OCI-LY7 (cell line): ENCODE results near the gene IRF8. TPM values are rescaled to one million over a fixed set of nuclear protein-coding genes. Genes with fewer than 3 reads are reported as not detected.

Experiments
- BruUV-seq: library from RNA; stranded (reverse); fragments of 400-500 nt; replicated peaks from 2 replicates; lab custom pipeline; 2021; lab: Mats Ljungman, UMichigan
- CTCF ChIA-PET: fragments of 300-600 bp; sonication (Branson Sonifier 250); formaldehyde crosslinking; loops from one replicate; lab custom pipeline; 2022; ENCODE audit warnings: antibody characterized with exemption; ENCODE audit not compliant: unreplicated experiment; lab: Charles Lee
- POLR2A ChIA-PET: fragments of 300-600 bp; sonication (Branson Sonifier 250); formaldehyde crosslinking; loops from one replicate; lab custom pipeline; 2022; ENCODE audit warnings: antibody characterized with exemption; lab: Charles Lee
- DNase-seq: peaks from one replicate; pipeline ENCODE4 v3.0.0-alpha.2; 2015; ENCODE audit warnings: low spot score
- H2AFZ ChIP-seq: fragments of 200-600 bp; sonication (generic), shearing (Covaris generic); 2 replicates; pipeline ENCODE4 v1.6.1; 2014; ENCODE audit warnings: mild to moderate bottlenecking, antibody characterized with exemption, low read length, moderate library complexity
- H3K27ac ChIP-seq: fragments of 200-600 bp; sonication (generic); 2 replicates; pipeline ENCODE4 v1.5.1; 2014; ENCODE audit warnings: mixed run types, low read depth, mild to moderate bottlenecking, moderate library complexity, low read length, inconsistent platforms; ENCODE audit not compliant: poor library complexity, severe bottlenecking
- H3K36me3 ChIP-seq: fragments of 200-600 bp; sonication (generic); 2 replicates; pipeline ENCODE4 v1.6.1; 2014; ENCODE audit warnings: mild to moderate bottlenecking, antibody characterized with exemption, low read length, moderate library complexity, mixed read lengths; ENCODE audit not compliant: insufficient read depth
- H3K4me1 ChIP-seq: fragments of 200-600 bp; sonication (generic); 2 replicates; pipeline ENCODE4 v1.5.1; 2014; ENCODE audit warnings: mild to moderate bottlenecking, low read length; ENCODE audit not compliant: insufficient read depth, poor library complexity, severe bottlenecking
- H3K4me2 ChIP-seq: fragments of 200-600 bp; sonication (generic); 2 replicates; pipeline ENCODE4 v1.6.1; 2014; ENCODE audit warnings: mild to moderate bottlenecking, low read length
- H3K4me3 ChIP-seq: fragments of 200-600 bp; sonication (generic); 2 replicates; pipeline ENCODE4 v1.5.1; 2014; ENCODE audit warnings: mild to moderate bottlenecking, low read depth, low read length; ENCODE audit not compliant: poor library complexity, severe bottlenecking
- H3K79me2 ChIP-seq: fragments of 200-600 bp; sonication (generic); 2 replicates; pipeline ENCODE4 v1.6.1; 2016; ENCODE audit warnings: low read depth, mild to moderate bottlenecking, low read length, moderate library complexity, mixed read lengths; ENCODE audit not compliant: insufficient read depth
- H3K9me2 ChIP-seq: fragments of 200-600 bp; sonication (generic); 2 replicates; pipeline ENCODE4 v1.6.1; 2016; ENCODE audit warnings: mild to moderate bottlenecking, low read length, mixed read lengths; ENCODE audit not compliant: insufficient read depth
- H3K9me3 ChIP-seq: fragments of 200-600 bp; sonication (generic); 2 replicates; pipeline ENCODE4 v1.6.1; 2014; ENCODE audit warnings: mild to moderate bottlenecking, mixed run types, low read length, mixed read lengths
- H4K20me1 ChIP-seq: fragments of 200-600 bp; sonication (generic); 2 replicates; pipeline ENCODE4 v1.6.1; 2014; ENCODE audit warnings: mild to moderate bottlenecking, antibody characterized with exemption, low read length, moderate library complexity, mixed read lengths; ENCODE audit not compliant: insufficient read depth
- CTCF ChIP-seq: fragments of 200-600 bp; sonication (generic); conservative IDR thresholded peaks from 2 replicates; pipeline ENCODE4 v1.5.1; 2014; ENCODE audit warnings: mild to moderate bottlenecking, antibody characterized with exemption, low read length, moderate library complexity, mixed read lengths
- EZH2phosphoT487 ChIP-seq: fragments of 200-600 bp; sonication (generic); IDR thresholded peaks from 2 replicates; pipeline ENCODE4 v1.6.1; 2018; ENCODE audit warnings: low read depth, borderline replicate concordance, mild to moderate bottlenecking, mixed run types, antibody characterized with exemption, low read length, moderate library complexity, mixed read lengths
- intact Hi-C: fragments of 100-400 bp; cut with micrococcal nuclease; formaldehyde crosslinking; loops from one replicate; pipeline ENCODE4 v1.10.0; 2022; ENCODE audit not compliant: unreplicated experiment
- total RNA-seq, 2 experiments: library from RNA; depleted of rRNA in 1 of 2; stranded (reverse); fragments of >200 nt in 1 of 2; shearing (Covaris generic) in 1 of 2; gene quantifications; 2 replicates each; pipeline ENCODE4 v1.2.3, GENCODE V29; 2014 to 2022

Gene IRF8
- total RNA-seq, 2 experiments from 2014 or later: 181 to 224 TPM

DNA sequence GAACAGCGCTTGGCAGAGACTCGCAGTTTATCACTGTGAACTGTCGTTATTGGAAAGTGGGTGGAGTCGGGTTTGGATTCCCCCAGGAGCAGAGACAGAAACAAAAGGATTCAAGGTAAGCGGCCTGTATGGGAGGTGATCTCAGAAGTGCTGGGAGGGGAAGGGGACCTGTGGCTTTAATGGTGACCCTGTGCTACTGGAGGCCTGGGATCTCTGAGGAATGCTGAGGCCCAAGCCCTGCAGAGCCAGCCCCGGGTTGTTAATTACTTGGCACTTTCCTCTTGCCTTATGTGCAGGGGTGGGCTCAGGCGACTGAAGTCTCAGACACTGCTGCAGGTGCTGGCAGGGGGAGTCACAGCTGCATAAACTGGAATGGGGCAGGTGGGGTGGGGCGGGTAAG is 27.4 kb downstream of the IRF8 start:
- H3K9me2 ChIP-seq: no peaks in the 10 kb centered on the region
- ChIA-PET CTCF (no interaction called here), POLR2A (no interaction called here)
- H3K27ac ChIP-seq: no peak overlapping the region
- no peak overlapping the region for H3K4me3 ChIP-seq
- H3K4me2 ChIP-seq: no peak overlapping the region
- H3K79me2 ChIP-seq: no peaks in the 10 kb centered on the region
- no peak for DNase-seq
- TF ChIP-seq EZH2phosphoT487 (no peak), CTCF (no peak)
- no TSS peak for BruUV-seq
- peaks cover 29% of the 10 kb centered on the region for H3K4me1 ChIP-seq
- intact Hi-C loops: no loop called here
- H4K20me1 ChIP-seq: no peaks in the 10 kb centered on the region
- no peak overlapping the region for H2AFZ ChIP-seq
- peaks cover 20% of the 10 kb centered on the region for H3K36me3 ChIP-seq
- H3K9me3 ChIP-seq: no peaks in the 10 kb centered on the region

GRCh38 chr16:85927371-85927770 is 28.4 kb downstream of the IRF8 start:
- H3K9me2 ChIP-seq: no peaks in the 10 kb centered on the region
- no peak for DNase-seq
- ChIA-PET POLR2A (interaction anchor here (1.3 to 1.4 kb wide), 2 partner anchors 19 kb away, joined by 3 to 4 read pairs; no protein-coding TSS in a partner anchor), CTCF (interaction anchor here (0.8 kb wide), 1 partner anchor 11 kb away, joined by 3 read pairs; no protein-coding TSS in a partner anchor)
- H3K4me2 ChIP-seq: no peak overlapping the region
- H3K4me1 ChIP-seq: peaks cover 39% of the 10 kb centered on the region
- H3K4me3 ChIP-seq: no peak overlapping the region
- H3K27ac ChIP-seq: no peak overlapping the region
- no peak overlapping the region for H2AFZ ChIP-seq
- intact Hi-C loops: no loop called here
- H3K79me2 ChIP-seq: no peaks in the 10 kb centered on the region
- H4K20me1 ChIP-seq: no peaks in the 10 kb centered on the region
- BruUV-seq: no TSS peak
- H3K9me3 ChIP-seq: no peaks in the 10 kb centered on the region
- peaks cover 10% of the 10 kb centered on the region for H3K36me3 ChIP-seq
- TF ChIP-seq EZH2phosphoT487 (no peak), CTCF (no peak)

GRCh38 chr16:85927959-85928358 is 29.0 kb downstream of the IRF8 start:
- ChIA-PET POLR2A (interaction anchor here (1.3 to 1.4 kb wide), 2 partner anchors 18 to 20 kb away, joined by 3 to 4 read pairs; no protein-coding TSS in a partner anchor), CTCF (interaction anchor here (0.8 to 1.1 kb wide), 2 partner anchors 10 to 11 kb away, joined by 3 read pairs; no protein-coding TSS in a partner anchor)
- no peak for TF ChIP-seq CTCF
- no peak for TF ChIP-seq EZH2phosphoT487
- H3K4me2 ChIP-seq: peak overlapping the region; percentile 31; the same call in 1 of the 2 replicates
- H3K36me3 ChIP-seq: peaks cover 4% of the 10 kb centered on the region
- peak overlapping the region; percentile 24; the same call in 1 of the 2 replicates for H2AFZ ChIP-seq
- H3K9me2 ChIP-seq: no peaks in the 10 kb centered on the region
- DNase-seq: no peak
- intact Hi-C loops: no loop called here
- H3K79me2 ChIP-seq: no peaks in the 10 kb centered on the region
- no peaks in the 10 kb centered on the region for H3K9me3 ChIP-seq
- H4K20me1 ChIP-seq: no peaks in the 10 kb centered on the region
- no peak overlapping the region for H3K27ac ChIP-seq
- H3K4me3 ChIP-seq: no peak overlapping the region
- BruUV-seq: no TSS peak
- H3K4me1 ChIP-seq: peaks cover 45% of the 10 kb centered on the region
